Heart right ventricle (tissue), 16 donors: Measurements from ENCODE around the gene SCN3B. TPM values are rescaled to one million over a fixed set of nuclear protein-coding genes. Genes with fewer than 3 reads are reported as not detected.

Experiments used
- ATAC-seq, 8 donors: fragments of 200-7000 bp; cut with Tn5 transposase; one replicate each; pipeline ENCODE4 v1.9.1; 2020; ENCODE audit warnings: mild to moderate bottlenecking in 8 of 8, moderate library complexity in 8 of 8, moderate number of reproducible peaks in 1 of 8
- DNase-seq, 2 donors: peaks; one replicate each; pipeline ENCODE4 v3.0.0-alpha.2; 2020
- H3K27ac ChIP-seq, 10 donors: fragments of 200-600 bp; sonication (generic) in 2 of 10; one replicate each; pipeline versions ENCODE4 v1.5.0 to v1.8.0; 2020 to 2022; ENCODE audit warnings: mild to moderate bottlenecking in 3 of 10
- H3K27me3 ChIP-seq, 7 donors: fragments of 200-600 bp; one replicate each; pipeline ENCODE4 v1.8.0; 2021 to 2022; ENCODE audit warnings: mild to moderate bottlenecking in 2 of 7
- H3K36me3 ChIP-seq, 9 donors: fragments of 200-600 bp; sonication (generic) in 1 of 9; one replicate each; pipeline versions ENCODE4 v1.5.0 to v1.8.0; 2020 to 2022; ENCODE audit warnings: mild to moderate bottlenecking in 2 of 9
- H3K4me1 ChIP-seq, 9 donors: fragments of 200-600 bp; sonication (generic) in 1 of 9; one replicate each; pipeline versions ENCODE4 v1.5.0 to v1.8.0; 2020 to 2022; ENCODE audit warnings: mild to moderate bottlenecking in 4 of 9
- H3K4me3 ChIP-seq, 10 donors: fragments of 200-600 bp; sonication (generic) in 2 of 10; one replicate each; pipeline versions ENCODE4 v1.5.0 to v1.8.0; 2020 to 2022; ENCODE audit warnings: mild to moderate bottlenecking in 7 of 10, moderate library complexity in 2 of 10
- H3K9me3 ChIP-seq, 11 donors: fragments of 200-600 bp in 10 of 11; sonication (generic) in 2 of 11; one replicate each; pipeline versions ENCODE4 v1.5.0 to v1.8.0; 2013 to 2022; ENCODE audit warnings: mild to moderate bottlenecking in 2 of 11, control low read depth in 1 of 11, moderate library complexity in 1 of 11
- WGBS, 2 donors: extraction: QIAGEN DNeasy Blood & Tissue Kit; methylation state at CpG; one replicate each; pipeline ENCODE4 v1.1.7; 2013; ENCODE audit warnings: inconsistent platforms in 1 of 2; 5-methylcytosine and 5-hydroxymethylcytosine counted together
- intact Hi-C, 10 donors: fragments of 100-400 bp; cut with DNase I; formaldehyde crosslinking; loops; one replicate each; pipeline versions ENCODE4 v1.11.1 to v1.14.2; 2022
- polyA plus RNA-seq, 2 donors: library from polyadenylated mRNA; stranded (reverse); fragments of 200-250 nt; gene quantifications; one replicate each; pipeline ENCODE4 v1.2.3, GENCODE V29; 2013
- total RNA-seq, 10 donors: library from RNA; stranded (reverse); fragmentation: NEBNext Ultra II Directional in 3 of 10; extraction: Animal tissue kit (Norgen Biotek cat#: 25700) in 3 of 10; gene quantifications; one replicate each; pipeline versions ENCODE4 v1.2.1 to v1.2.4, GENCODE V29; 2021 to 2023
- TF ChIP-seq, protein P1 (sequence below), 9 donors: fragments of 200-600 bp; sonication (generic) in 2 of 9; IDR thresholded peaks; one replicate each; pipeline versions ENCODE4 v1.5.0 to v1.8.0; 2021 to 2022; ENCODE audit warnings: antibody characterized with exemption in 9 of 9, mild to moderate bottlenecking in 5 of 9, moderate library complexity in 1 of 9
- donor health status: Arrhythmogenic right ventricular cardiomyopathy.
- donor health status: ischemic (EF 13 %, LVEDD 7.1; RV severe dilation, severe dysfunction).
- donor health status: healthy with polysubstance abuse.
- donor health status: DM: no; HTN: yes; CAD: no.
- donor health status: DM: no; HTN: no; CAD: no.
- donor health status: ischemic (EF 25% LVEDD 6.9; RV normal size, moderate dysfunction).
- donor health status: ischemic (EF 25% LVEDD 5.7; RV mildly dilated, moderate dysfunction).
- donor health status: healthy.
- donor health status: DM: yes; HTN: yes; CAD: no.
- donor health status: Ischemic cardiomyopathy.
- donor health status: ischemic (EF 35%, LVEDD 5.7; RV mildly dilated, moderate dysfunction).
- donor health status: nonischemic (EF 11% LVEDD 7.7; RV severe dilation, severe dysfunction).
- donor health status: DM: yes; HTN: yes; CAD: no.
- donor health status: PGD.
- donor health status: ischemic (EF 29% LVEDD 5.4; RV normal size, mild dysfunction).
- donor health status: nonischemic (EF 23%, LVEDD 6.1; RV moderate dilation, normal function).

The SCN3B gene
- total and polyA plus RNA-seq, 12 donors: 0.26 to 3.4 (median 1.3) TPM

DNA sequence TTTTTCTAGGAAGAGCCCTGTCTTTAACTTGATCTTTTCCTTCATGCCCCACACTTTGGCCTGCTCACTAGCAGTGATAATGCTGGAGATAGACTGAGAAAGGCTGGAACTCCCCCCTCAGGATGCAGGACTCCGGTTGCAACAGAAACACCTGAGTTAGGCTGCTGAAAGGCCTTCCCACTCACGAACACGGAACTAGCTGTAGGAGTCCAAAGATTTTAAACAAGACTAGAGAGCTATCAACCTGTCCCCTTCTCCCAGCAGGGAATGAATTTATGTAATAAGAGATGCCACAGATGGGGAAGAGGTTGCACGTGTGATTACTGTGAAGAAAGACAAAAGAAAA, 13.0 kb downstream of the SCN3B start:
- Histone ChIP-seq H3K27ac (no peak overlapping the region), H3K4me3 (no peak overlapping the region), H3K27me3 (peaks cover 0 to under 1% (median 0%) of the 10 kb centered on the region in 7 donors), H3K4me1 (peaks cover 0 to 5% (median 0%) of the 10 kb centered on the region in 9 donors), H3K9me3 (no peaks in the 10 kb centered on the region), H3K36me3 (no peaks in the 10 kb centered on the region)
- DNase-seq: no peak
- WGBS, 2 donors: 73 to 74% methylated on average over 4 of the region's 4 CpGs
- intact Hi-C loops: loop anchor here in 9 of 10 donors (1.0 to 5.0 kb wide), 5 partner anchors 65 to 69 kb away; no protein-coding TSS in a partner anchor
- TF ChIP-seq, protein P1, sequence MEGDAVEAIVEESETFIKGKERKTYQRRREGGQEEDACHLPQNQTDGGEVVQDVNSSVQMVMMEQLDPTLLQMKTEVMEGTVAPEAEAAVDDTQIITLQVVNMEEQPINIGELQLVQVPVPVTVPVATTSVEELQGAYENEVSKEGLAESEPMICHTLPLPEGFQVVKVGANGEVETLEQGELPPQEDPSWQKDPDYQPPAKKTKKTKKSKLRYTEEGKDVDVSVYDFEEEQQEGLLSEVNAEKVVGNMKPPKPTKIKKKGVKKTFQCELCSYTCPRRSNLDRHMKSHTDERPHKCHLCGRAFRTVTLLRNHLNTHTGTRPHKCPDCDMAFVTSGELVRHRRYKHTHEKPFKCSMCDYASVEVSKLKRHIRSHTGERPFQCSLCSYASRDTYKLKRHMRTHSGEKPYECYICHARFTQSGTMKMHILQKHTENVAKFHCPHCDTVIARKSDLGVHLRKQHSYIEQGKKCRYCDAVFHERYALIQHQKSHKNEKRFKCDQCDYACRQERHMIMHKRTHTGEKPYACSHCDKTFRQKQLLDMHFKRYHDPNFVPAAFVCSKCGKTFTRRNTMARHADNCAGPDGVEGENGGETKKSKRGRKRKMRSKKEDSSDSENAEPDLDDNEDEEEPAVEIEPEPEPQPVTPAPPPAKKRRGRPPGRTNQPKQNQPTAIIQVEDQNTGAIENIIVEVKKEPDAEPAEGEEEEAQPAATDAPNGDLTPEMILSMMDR (IDR thresholded peaks at IDR 0.05): no peak
- no peak for ATAC-seq

GRCh38 chr11:123640677-123641494, 13.5 kb downstream of the SCN3B start:
- Histone ChIP-seq H3K4me1 (peaks cover 0 to 5% (median 0%) of the 10 kb centered on the region in 9 donors), H3K27ac (no peak overlapping the region), H3K27me3 (no peaks in the 10 kb centered on the region), H3K9me3 (no peaks in the 10 kb centered on the region), H3K4me3 (no peak overlapping the region), H3K36me3 (no peaks in the 10 kb centered on the region)
- DNase-seq: peak; percentile 19 to 29
- 35% methylated on average over 22 of the region's 22 CpGs for WGBS, 2 donors
- TF ChIP-seq, protein P1 (IDR thresholded peaks at IDR 0.05): peak; percentile 47 to 86 (median 81)
- intact Hi-C loops: loop anchor here in 9 of 10 donors (1.0 to 5.0 kb wide), 5 partner anchors 66 to 70 kb away; no protein-coding TSS in a partner anchor
- peak; percentile 69 to 89 (median 77) for ATAC-seq

- DNase-seq (no peak), ATAC-seq (no peak)
- Histone ChIP-seq H3K4me1 (peaks cover 0 to 5% (median 0%) of the 10 kb centered on the region in 9 donors), H3K27ac (no peak overlapping the region), H3K27me3 (no peaks in the 10 kb centered on the region), H3K4me3 (no peak overlapping the region), H3K36me3 (no peaks in the 10 kb centered on the region), H3K9me3 (no peaks in the 10 kb centered on the region)
- TF ChIP-seq, protein P1 (IDR thresholded peaks at IDR 0.05): no peak
- intact Hi-C loops: loop anchor here in 6 of 10 donors (2.0 to 5.0 kb wide), 4 partner anchors 67 to 71 kb away; no protein-coding TSS in a partner anchor
- WGBS, 2 donors: 89 to 92% methylated on average over 5 of the region's 5 CpGs
Measured at GRCh38 chr11:123640029-123640428, 14.4 kb downstream of the SCN3B start.

DNA sequence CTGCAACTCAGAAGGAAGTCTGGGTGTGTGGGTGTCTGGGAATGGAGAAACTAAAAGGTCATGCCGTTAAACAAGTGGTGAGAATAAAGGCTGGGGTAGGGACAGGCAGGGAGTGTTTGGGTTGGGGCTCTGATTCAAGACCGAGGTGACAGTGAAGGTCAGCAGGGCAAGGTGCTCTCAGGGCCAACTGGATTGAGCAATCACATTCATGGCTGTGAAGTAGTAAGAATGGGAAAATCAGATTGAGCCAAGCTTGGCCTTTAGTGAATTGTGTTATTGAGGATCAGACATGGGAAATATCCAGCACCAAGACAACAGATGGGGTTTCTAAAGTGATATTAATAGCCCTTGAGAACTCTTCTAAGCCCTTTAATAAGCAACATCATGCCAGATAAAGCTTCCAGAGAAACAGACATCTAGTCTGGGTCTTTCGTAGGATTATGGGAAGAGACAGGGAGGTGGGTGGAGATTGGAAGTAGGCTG, 24.3 kb downstream of the SCN3B start:
- H3K27ac ChIP-seq: peak overlapping the region in 4 of 10 donors; percentile 2 to 23 (median 16)
- TF ChIP-seq, protein P1 (IDR thresholded peaks at IDR 0.05): no peak
- H3K9me3 ChIP-seq: no peaks in the 10 kb centered on the region
- H3K27me3 ChIP-seq: no peaks in the 10 kb centered on the region
- no peak overlapping the region for H3K4me3 ChIP-seq
- peaks cover 0 to 4% (median 0%) of the 10 kb centered on the region in 9 donors for H3K36me3 ChIP-seq
- ATAC-seq (peak in 4 of 8 donors; percentile 21 to 34 (median 28)), DNase-seq (no peak)
- 36 to 56% methylated on average over 3 of the region's 3 CpGs for WGBS, 2 donors
- peaks cover 0 to 22% (median 18%) of the 10 kb centered on the region in 9 donors for H3K4me1 ChIP-seq
- intact Hi-C loops: no loop called here
